ENCODE data around the gene STING1. TPM values are rescaled to one million over a fixed set of nuclear protein-coding genes. Genes with fewer than 3 reads are reported as not detected.

STING1 gene
- total RNA-seq, 3 donors from 2014 or later (not counting 1 experiment from before 2014, with no cell fraction given), result 95.5 to 98.9 (median 96.6) TPM

- WGBS (ENCODE audit: insufficient coverage), result 89% methylated on average over 10 of the region's 10 CpGs
- TF ChIP-seq CTCF (IDR thresholded peaks at IDR 0.05), result no peak
- Mint-ChIP-seq H3K27me3 (ENCODE audit: low read depth in 2 of 2) (peaks cover 0 to 6% of the 10 kb centered on the region in 2 donors), H3K4me3 (no peak overlapping the region), H3K36me3 (no peaks in the 10 kb centered on the region), H3K4me1 (peaks cover under 1 to 4% of the 10 kb centered on the region in 2 donors), H3K27ac (no peak overlapping the region), H3K9me3 (no peaks in the 10 kb centered on the region)
- intact Hi-C loops (cut with micrococcal nuclease), result no loop called here
- Histone ChIP-seq H3K27ac (ENCODE audit: low read length) (no peak overlapping the region), H3K4me3 (ENCODE audit: low read length) (no peak overlapping the region), H3K27me3 (ENCODE audit: control insufficient read depth, insufficient read depth, low read length) (no peaks in the 10 kb centered on the region), H3K4me1 (ENCODE audit: control insufficient read depth, insufficient read depth, low read length) (peaks cover 4% of the 10 kb centered on the region), H3K9me3 (ENCODE audit: control insufficient read depth, insufficient read depth, low read length) (no peaks in the 10 kb centered on the region), H3K36me3 (ENCODE audit: control insufficient read depth, insufficient read depth, low read length) (no peaks in the 10 kb centered on the region)
- DNase-seq (no peak), ATAC-seq (no peak)
Observed at GRCh38 chr5:139523635-139524445, 41.3 kb upstream of the STING1 start.

- peak; percentile 99 for TF ChIP-seq CTCF (IDR thresholded peaks at IDR 0.05)
- Histone ChIP-seq H3K4me1 (ENCODE audit: control insufficient read depth, insufficient read depth, low read length) (peaks cover 22% of the 10 kb centered on the region), H3K27me3 (ENCODE audit: control insufficient read depth, insufficient read depth, low read length) (no peaks in the 10 kb centered on the region), H3K4me3 (ENCODE audit: low read length) (peak overlapping the region; percentile 71), H3K36me3 (ENCODE audit: control insufficient read depth, insufficient read depth, low read length) (no peaks in the 10 kb centered on the region), H3K9me3 (ENCODE audit: control insufficient read depth, insufficient read depth, low read length) (no peaks in the 10 kb centered on the region), H3K27ac (ENCODE audit: low read length) (peak overlapping the region; percentile 82)
- H3K9me3 Mint-ChIP-seq, result no peaks in the 10 kb centered on the region
- WGBS (ENCODE audit: insufficient coverage), result 6% methylated on average over 55 of the region's 56 CpGs
- no peaks in the 10 kb centered on the region for H3K36me3 Mint-ChIP-seq
- H3K27ac Mint-ChIP-seq, result peak overlapping the region; percentile 83 to 93
- intact Hi-C loops (cut with micrococcal nuclease), result loop anchor here (2.0 to 5.0 kb wide), 2 partner anchors 36 to 43 kb away; partner anchors contain the start of genes STING1 and UBE2D2
- peak overlapping the region; percentile 82 for H3K4me3 Mint-ChIP-seq
- H3K4me1 Mint-ChIP-seq, result peaks cover 24 to 28% of the 10 kb centered on the region in 2 donors
- peaks cover 0 to 6% of the 10 kb centered on the region in 2 donors for H3K27me3 Mint-ChIP-seq (ENCODE audit: low read depth in 2 of 2)
- ATAC-seq (peak; percentile 94 to 99 (median 96)), DNase-seq (peak; percentile 91 to 94)
Observed at GRCh38 chr5:139517683-139518564, 35.4 kb upstream of the STING1 start.

GRCh38 chr5:139514486-139514856, 31.9 kb upstream of the STING1 start:
- no peak for TF ChIP-seq CTCF (IDR thresholded peaks at IDR 0.05)
- Mint-ChIP-seq H3K4me1 (peaks cover 55 to 57% of the 10 kb centered on the region in 2 donors), H3K36me3 (no peaks in the 10 kb centered on the region), H3K27me3 (ENCODE audit: low read depth in 2 of 2) (peaks cover 0 to 5% of the 10 kb centered on the region in 2 donors), H3K9me3 (no peaks in the 10 kb centered on the region), H3K27ac (no peak overlapping the region), H3K4me3 (no peak overlapping the region)
- Histone ChIP-seq H3K9me3 (ENCODE audit: control insufficient read depth, insufficient read depth, low read length) (no peaks in the 10 kb centered on the region), H3K36me3 (ENCODE audit: control insufficient read depth, insufficient read depth, low read length) (no peaks in the 10 kb centered on the region), H3K4me1 (ENCODE audit: control insufficient read depth, insufficient read depth, low read length) (peaks cover 48% of the 10 kb centered on the region), H3K27me3 (ENCODE audit: control insufficient read depth, insufficient read depth, low read length) (no peaks in the 10 kb centered on the region), H3K27ac (ENCODE audit: low read length) (no peak overlapping the region), H3K4me3 (ENCODE audit: low read length) (no peak overlapping the region)
- intact Hi-C loops (cut with micrococcal nuclease), result no loop called here
- ATAC-seq (no peak), DNase-seq (no peak)
- WGBS (ENCODE audit: insufficient coverage), result 62% methylated on average over 2 of the region's 2 CpGs
